Hematopoietic multipotent progenitor cell treated with erythropoietin and hydrocortisone succinate and interleukin-3 and kit ligand, for 15 days (in vitro differentiated cells): ENCODE data around the gene TMEM108.

Source experiments
- DNase-seq: peaks from one replicate; pipeline ENCODE4 v3.0.0-alpha.2; 2015; ENCODE audit warnings: low spot score

TMEM108 gene

GRCh38 chr3:133227813-133228212 lies 189.6 kb downstream of the TMEM108 start:
- DNase-seq, result no peak

GRCh38 chr3:133230195-133230594 lies 192.0 kb downstream of the TMEM108 start:
- DNase-seq, result no peak

- no peak for DNase-seq
These were observed 198.7 kb downstream of the TMEM108 start for GRCh38 chr3:133236901-133237300.

- DNase-seq, result no peak
These were observed 199.2 kb downstream of the TMEM108 start for GRCh38 chr3:133237380-133237779.

- no peak for DNase-seq
These were observed 199.8 kb downstream of the TMEM108 start for GRCh38 chr3:133238015-133238414.

- DNase-seq, result no peak
These were observed 207.9 kb downstream of the TMEM108 start for GRCh38 chr3:133246119-133246518.

GRCh38 chr3:133246773-133247172 lies 208.6 kb downstream of the TMEM108 start:
- no peak for DNase-seq

- DNase-seq, result no peak
These were observed 210.2 kb downstream of the TMEM108 start for GRCh38 chr3:133248389-133248788.

- DNase-seq, result no peak
These were observed 211.3 kb downstream of the TMEM108 start for GRCh38 chr3:133249490-133249889.

GRCh38 chr3:133254151-133254550 lies 216.0 kb downstream of the TMEM108 start:
- no peak for DNase-seq

GRCh38 chr3:133254716-133255115 lies 216.5 kb downstream of the TMEM108 start:
- DNase-seq, result no peak

- DNase-seq, result no peak
These were observed 218.7 kb downstream of the TMEM108 start for GRCh38 chr3:133256787-133257483.

GRCh38 chr3:133258358-133258757 lies 220.2 kb downstream of the TMEM108 start:
- no peak for DNase-seq

GRCh38 chr3:133259767-133260166 lies 221.6 kb downstream of the TMEM108 start:
- DNase-seq, result no peak

- no peak for DNase-seq
These were observed 224.1 kb downstream of the TMEM108 start for GRCh38 chr3:133262333-133262732.

GRCh38 chr3:133264920-133265319 lies 226.7 kb downstream of the TMEM108 start:
- no peak for DNase-seq

- no peak for DNase-seq
These were observed 230.5 kb downstream of the TMEM108 start for GRCh38 chr3:133268726-133269134.

GRCh38 chr3:133269393-133269792 lies 231.2 kb downstream of the TMEM108 start:
- no peak for DNase-seq

- DNase-seq, result no peak
These were observed 232.4 kb downstream of the TMEM108 start for GRCh38 chr3:133270631-133271030.

- no peak for DNase-seq
These were observed 232.9 kb downstream of the TMEM108 start for GRCh38 chr3:133271042-133271441.

- no peak for DNase-seq
These were observed 233.3 kb downstream of the TMEM108 start for GRCh38 chr3:133271539-133271938.

GRCh38 chr3:133273346-133273745 lies 235.2 kb downstream of the TMEM108 start:
- no peak for DNase-seq

GRCh38 chr3:133274477-133274876 lies 236.3 kb downstream of the TMEM108 start:
- no peak for DNase-seq

- no peak for DNase-seq
These were observed 238.4 kb downstream of the TMEM108 start for GRCh38 chr3:133276594-133276993.
